ENCODE measurements around the gene ZNF524.
"Not testable (repeated sequence)": the region's sequence is repeated elsewhere in the genome, so short reads cannot be mapped to it uniquely, and the experiment has no call there.

ZNF524 gene

DNA sequence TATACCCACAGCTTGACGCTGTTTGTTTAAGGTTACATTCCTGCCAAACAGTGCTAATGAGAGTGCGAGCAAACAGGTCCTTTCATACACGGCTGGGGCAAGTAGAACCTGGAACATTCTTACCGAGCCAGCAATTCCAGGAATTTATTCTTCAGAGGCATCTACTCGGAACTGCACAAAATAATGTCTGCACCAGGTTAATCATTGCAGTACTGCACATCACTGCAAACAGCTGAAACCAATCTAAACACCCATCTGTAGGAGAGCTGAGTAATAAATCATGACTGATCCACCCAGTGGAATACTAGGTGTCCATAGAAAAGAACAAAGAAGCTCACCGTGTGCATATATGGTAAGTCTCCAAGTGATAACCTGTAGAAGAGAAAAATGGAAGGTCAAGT is 18.3 kb upstream of the ZNF524 start:
- DNase-seq, result no peak

DNA sequence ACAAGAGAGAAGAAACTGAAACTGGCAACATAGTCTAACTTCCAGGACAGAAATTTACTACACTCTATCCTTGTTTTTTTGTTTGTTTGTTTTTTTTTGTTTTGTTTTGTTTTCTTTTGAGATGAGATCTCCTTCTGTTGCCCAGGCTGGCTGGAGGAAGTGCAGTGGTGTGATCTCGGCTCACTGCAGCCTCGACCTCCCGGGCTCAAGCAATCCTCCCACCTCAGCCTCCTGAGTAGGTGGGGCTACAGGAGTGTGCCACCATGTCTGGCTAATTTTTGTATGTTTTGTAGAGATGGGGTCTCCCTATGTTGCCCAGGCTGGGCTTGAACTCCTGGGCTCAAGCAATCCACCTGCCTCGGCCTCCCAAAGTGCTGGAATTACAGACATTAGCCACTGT is 17.8 kb upstream of the ZNF524 start:
- DNase-seq, result not testable (repeated sequence)

DNA sequence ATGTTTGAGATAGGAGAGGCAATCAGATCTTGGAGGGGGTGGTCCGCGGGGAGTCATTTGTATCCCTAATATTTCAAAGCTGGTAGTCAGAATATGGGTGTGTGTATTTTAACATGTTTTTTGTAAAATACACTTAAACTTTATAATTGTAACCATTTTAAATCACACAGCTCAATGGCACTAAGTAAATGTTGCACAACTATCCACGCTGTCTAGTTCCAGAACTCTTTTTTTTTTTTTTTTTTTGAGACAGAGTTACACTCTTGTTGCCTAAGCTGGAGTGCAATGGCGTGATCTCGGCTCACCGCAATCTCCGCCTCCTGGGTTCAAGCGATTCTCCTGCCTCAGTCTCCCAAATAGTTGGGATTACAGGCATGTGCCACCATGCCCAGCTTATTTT is 16.2 kb upstream of the ZNF524 start:
- not testable (repeated sequence) for DNase-seq

DNA sequence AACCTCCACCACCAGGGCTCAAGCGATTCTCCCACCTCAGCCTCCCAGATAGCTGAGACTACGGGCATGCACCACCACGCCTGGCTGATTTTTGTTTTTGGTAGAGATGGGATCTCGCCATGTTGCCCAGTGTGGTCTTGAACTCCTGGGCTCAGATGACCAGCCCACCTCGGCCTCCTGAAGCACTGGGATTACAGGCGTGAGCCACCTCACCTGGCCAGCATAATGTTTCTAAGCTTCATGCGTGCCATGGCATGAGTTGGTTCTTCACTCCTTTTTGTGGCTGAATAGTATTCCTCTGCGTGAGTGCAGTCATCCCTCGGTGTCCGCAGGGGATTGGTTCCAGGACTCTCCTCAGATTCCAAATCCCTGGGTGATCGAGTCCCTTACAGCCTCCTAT is 15.2 kb upstream of the ZNF524 start:
- DNase-seq, result no peak

DNA sequence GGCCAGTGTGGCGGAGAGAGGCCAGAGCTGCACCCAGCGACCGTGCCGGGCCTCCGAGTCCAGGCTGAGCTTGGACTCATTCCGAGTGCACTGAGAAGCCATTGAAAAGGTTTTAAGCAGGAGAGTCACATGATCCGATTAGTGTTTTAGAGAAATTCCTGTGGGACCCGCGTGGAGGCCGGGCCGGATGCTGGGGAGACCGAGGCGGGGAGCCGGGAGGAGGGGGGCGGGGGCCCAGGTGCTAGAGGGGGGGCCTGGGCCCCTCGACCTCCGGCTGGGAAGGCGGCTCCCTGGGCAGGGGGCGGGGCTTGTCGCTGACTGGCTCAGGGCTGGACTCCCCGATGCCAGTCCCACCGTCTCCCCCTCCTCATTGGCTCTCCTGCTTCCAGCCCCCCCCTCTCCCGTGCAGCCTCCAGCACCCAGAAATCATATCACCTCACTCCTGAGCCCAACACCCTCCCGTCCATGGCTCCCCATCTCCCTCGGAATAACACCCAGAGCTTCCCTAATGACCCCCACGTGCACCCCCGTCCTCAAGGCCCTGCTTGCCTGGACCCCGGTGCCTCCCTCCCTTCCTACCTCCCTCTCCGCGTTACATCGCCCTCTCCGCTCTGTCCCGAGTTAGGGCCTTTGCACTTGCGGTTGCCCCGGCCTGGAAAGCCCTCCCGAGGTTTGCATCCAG is 14.3 kb upstream of the ZNF524 start:
- DNase-seq, result no peak

DNA sequence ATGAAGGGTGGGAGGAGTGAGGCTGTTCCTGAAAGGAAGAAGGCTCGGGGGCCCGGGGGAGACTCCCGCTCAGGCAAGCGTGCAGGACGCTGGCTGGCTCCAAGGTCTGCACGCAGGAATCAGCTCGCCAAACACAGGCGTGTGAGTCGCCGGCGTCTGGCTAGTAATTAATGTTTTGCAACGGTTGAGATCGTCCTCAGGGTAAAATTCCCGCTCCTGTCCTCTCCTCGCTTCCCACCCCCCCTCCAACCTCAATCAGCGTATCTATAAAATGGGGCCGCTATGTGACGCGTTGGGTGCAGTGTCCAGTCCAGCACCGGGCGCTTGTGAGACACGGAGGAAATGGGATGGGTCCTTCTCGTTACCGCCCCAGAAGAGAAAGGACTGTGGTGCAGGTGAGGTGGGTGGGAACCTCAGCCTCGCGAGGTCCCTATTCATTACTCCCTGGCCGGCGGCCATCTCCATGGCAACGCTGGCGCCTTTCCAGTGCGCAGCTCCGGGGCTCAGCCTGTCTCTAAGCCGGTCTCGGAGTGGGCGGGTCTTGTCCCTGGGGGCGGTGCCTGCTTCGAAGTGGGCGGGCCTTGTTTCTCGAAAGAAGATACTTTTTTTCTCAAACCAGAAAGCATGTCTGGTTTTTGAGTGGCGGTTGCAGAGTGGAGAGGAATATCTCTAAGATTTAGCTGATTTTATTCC is 13.0 kb upstream of the ZNF524 start:
- peak; percentile 88 to 94 (median 90) for DNase-seq

DNA sequence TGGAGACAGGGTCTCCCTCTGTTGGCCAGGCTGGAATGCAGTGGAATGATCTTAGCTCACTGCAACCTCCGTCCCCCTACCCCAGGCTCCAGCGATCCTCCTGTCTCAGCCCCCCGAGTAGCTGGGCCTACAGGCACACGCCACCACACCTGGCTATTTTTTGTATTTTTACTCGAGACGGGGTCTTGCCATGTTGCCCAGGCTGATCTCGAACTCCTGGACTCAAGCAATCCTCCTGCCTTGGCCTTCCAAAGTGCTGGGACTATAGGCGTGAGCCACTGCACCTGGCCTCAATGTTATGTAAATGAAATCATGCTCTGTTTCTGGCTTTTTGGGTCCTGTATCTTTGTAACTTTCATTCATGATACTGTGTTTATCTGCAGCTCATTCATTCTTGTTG is 11.3 kb upstream of the ZNF524 start:
- DNase-seq, result no peak

DNA sequence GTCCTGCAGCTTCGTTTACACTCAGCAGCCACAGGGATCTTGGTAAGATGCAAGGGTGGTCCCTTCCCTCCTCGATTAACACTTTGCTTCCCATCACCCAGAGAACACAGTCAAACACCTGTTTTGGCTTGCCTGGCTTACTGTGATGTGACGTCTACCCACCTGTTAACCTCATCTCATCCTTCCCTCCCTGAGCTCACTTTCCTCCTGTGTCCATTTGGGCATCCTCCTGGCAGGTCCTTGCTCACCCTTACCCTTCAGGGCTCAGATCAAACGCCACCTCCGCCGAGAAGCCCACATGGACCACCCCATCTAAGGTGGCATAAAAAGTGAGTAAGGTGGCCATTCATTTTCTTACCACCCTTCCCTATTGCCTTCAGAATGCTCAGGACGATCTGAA is 10.0 kb upstream of the ZNF524 start:
- DNase-seq, result no peak

DNA sequence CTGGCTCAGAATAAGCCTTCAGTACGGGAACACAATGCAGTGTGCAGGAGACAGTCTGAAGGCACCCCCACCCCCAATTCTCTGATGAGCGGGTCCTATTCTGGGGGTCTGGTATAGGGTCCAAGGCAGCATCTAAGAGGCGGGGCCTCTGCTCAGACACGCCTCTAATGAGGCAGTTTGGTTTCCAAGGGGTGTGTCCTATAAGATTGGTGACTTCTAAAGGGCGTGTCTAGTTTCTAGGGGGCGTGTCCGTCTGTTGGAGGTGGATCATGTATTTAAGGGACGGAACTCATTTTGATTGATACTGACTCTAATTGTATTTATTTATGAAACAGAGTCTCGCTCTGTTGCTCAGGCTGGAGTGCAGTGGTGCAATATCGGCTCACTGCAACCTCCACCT is 9.5 kb upstream of the ZNF524 start:
- peak in 1 of 3 donors; percentile 39 for DNase-seq

DNA sequence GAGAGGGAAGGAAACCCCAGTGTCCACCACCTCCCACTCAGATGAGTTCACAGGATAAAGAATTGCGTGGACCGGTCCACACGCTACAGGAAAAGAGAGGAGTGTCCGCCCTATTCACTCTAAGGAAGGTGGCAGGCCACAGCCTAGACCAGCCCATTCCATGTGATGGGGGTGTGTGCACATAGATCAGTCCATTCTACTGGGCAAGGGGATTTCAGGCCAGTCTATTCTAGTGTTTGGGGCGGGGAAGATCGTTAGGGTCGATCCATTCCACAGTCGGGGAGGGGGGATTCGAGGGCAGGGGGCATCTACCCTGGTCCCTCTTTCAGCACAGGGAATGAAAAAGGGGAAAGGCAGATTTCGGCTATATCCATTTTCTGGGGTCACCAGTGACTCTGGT is 8.5 kb upstream of the ZNF524 start:
- DNase-seq, result no peak

DNA sequence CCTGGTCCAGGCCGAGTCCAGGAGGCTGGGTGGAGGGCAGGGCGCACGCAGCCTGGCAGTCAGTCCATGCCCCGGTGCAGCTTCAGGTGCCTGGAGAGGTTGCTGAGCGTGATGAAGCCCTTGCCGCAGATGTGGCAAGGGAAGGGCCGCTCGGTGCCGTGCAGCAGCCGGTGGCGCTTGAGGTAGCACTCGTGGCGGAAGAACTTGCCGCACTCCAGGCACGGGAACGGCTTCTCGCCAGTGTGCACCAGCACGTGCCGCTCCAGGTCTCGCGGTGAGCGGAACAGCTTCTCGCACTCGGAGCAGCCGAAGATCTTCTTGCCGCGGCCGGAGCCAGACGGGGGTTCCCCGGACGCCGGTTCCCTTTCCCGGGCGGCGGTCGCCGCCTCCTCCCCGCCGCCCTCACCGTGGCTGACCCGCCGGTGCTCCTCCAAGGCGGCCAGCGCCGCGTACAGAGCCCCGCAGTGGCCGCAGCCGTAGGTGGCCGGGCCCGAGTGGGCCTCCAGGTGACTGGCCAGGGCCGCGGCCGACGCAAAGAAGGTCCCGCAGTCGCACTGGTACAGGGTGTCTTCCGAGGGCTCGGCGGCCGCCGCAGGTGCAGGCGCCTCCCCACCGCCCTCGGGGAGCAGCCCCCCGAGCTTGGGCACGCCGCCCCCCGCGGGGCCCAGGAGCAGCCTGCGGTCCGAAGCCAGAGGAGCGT is 7.5 kb upstream of the ZNF524 start:
- no peak for DNase-seq

DNA sequence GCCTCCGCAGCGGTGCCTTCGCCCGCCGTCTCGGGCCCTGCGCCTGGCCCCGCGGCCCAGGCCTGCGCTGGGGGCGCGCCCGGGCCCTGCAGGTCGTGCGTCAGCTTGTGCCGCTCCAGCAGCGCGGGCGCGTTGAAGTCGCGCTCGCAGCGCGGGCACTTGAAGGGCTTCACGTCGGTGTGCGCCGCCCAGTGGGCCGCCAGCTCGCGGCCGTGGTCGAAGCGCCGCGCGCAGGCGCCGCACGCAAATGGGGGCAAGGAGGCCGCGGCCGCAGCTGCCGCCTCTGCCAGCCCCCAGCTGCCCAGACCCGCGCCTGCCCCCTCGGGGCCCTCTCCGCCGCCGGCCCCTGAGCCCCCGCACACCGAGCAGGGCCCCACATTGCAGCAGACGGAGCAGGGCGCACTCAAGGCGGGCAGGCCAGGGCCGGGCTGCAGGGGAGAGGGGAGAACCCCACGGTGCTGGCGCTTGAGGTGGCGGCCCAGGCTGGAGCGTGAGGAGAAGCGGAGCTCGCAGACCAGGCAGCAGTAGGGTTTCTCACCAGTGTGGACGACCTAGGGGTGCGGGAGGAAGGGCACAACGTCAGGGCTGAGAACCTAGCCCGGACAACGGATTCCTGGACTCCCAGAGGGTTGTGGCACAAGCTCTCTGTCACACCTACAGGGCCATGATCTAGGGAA is 6.9 kb upstream of the ZNF524 start:
- no peak for DNase-seq

DNA sequence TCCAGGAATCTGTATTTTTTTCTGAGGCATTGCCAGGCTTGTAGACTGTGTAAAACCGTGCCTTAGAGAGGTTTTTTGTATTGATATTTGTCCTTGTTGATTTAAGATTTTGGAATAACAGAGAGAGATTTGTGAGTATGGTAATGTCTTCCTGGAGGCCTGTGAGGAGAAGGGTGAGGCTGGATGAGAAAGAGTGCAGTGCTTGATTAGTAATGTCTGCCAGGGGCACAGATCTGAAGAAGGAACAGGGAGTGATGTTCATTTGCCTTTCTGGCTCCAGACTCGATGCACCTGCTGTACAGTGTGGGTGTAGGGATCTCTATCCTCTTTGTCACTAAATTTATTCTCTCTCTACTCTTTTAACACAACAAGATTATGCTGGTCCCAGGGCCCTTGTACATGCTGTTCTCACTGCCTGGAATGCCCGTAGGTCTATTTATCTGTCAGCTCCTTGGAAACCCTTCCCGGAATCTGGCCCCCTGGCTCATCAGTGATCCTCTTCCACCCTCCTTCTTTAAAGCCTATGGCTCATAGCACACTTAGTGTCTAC is 5.0 kb upstream of the ZNF524 start:
- no peak for DNase-seq

DNA sequence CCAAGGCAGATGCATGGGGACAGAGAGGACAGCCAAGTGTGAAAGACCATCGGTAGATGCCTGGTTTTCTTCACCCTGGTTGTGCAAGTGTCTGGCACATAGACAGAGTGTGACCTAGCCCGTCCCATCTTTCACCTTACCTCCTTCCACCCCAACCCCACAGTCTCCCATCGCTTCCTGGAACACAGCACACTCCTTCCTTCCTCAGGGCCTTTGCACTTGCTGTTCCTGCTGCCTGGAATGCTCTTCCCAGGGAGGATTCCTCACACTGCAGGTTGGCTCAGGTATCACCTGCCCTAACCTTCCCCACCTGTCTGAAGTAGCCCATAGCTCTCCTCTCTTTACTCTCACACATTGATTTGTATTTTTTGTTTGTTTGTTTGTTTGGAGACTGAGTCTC is 3.8 kb upstream of the ZNF524 start:
- no peak for DNase-seq

DNA sequence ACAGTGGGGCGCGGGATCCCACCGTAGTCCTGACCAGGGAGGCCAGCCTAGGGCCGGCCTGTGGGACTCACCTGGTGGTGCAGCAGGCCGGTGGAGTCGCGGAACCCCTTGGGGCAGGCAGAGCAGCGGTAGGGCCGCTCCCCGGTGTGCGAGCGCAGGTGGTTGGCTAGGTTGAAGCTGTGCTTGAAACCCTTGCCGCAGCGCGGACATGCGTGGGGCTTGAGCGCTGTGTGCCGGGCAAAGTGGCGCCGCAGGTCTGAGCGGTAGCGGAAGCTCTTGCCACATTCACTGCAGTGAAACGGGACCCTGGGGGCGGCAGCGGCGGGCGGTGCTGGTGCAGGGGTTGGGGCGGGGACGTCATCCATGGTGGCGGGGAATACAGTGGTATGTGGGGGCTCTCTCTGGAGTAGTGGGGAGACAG is 2.6 kb upstream of the ZNF524 start:
- no peak for DNase-seq

DNA sequence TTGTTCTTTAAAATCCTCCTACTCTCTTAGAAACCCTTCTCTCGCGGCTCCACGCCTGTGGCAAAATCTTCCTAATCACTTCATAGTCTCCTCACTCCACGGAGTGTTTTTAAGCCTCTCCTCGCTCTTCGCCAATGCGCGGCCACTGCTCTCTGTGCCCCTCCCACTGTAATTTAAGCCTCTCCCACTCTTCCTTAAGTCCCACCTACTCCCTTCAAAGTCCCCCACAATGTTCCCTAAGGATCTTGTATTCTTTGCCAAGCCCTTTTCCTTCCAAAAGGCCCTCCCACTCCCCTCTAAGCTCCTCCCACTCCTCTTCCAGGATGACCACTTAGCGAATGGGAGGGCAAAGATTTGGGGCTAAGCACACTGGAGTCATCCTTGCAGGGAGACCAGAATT is 2.1 kb upstream of the ZNF524 start:
- DNase-seq, result no peak

DNA sequence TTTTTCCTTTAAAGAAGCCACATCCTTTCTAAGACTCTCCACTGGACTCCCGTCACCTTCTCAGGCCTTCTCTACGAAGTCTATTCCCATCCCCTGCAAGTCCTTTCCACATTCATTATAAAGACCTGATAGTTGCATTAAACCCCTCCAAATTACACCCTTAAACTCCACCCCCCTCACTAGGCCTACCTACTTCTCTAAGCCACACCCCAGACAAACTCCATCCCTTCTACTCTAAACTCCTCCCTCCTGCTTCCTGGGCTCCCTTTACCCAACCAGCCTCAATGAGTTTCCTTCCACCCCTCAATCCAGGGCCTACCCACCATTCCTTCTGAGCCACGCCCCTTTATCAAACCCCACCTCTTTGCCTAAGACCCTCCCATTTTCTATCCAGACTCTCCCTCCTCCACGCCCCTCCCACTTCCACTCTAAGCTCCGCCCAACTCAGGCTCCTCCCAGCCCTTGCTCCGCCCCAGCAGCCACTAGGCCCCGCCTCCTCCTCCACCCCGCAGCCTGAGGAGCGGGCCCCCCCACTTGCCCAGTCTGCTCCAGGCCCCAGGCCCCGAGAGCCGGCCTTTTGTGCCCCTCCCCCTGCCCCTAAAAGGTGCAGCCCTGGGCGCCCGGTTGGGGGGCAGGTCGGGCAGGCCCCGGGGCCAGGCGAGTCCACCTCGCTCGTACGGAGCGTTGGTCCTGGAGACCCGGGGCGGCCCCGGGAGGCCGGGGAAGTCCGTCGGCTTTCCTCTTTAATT is 1.2 kb upstream of the ZNF524 start:
- peak; percentile 95 to 98 (median 98) for DNase-seq

DNA sequence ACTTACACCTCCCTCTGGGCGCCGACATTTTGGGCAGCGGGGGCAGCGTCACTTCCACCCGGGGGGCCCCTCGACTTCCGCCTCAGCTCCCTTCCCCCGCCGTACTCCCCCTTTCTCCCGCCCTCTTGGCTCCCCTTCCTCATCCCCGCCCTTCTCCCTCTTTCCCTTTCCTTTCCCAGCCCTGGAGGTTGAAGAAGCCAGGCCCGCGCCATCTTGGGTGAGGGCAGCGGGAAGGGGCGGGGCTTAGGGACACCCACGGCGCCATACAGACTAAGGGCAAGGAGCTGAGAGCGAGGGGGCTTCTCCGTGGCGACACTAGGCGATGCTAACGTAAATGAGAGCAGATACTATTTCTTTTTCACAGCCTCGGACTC is 633 bp upstream of the ZNF524 start, which contains the start of gene FIZ1:
FIZ1 (minus strand) TSS at position 50 of the 374 bp plus-strand sequence. CDS start 1,652 bp downstream, outside the sequence.
- peak; percentile 98 to 99 (median 99) for DNase-seq

DNA sequence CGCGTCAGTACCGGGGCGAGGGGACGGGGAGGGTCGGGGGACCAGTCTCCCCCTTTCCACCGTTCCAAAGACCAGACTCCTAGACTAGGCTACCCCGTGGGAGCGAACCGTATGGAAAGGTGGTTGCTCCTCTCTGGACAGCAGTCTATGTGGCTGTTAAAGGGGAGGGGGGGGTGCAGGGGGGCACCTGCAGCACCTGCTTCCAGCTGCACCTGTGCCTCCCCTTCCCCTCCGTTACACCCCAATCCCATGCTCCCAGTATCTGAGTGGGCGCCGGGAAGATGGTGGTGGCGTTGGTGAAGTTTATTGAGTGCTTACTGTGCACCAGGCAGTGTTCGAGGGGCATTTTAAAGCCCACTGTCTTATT is 557 bp downstream of the ZNF524 start:
- no peak for DNase-seq

DNA sequence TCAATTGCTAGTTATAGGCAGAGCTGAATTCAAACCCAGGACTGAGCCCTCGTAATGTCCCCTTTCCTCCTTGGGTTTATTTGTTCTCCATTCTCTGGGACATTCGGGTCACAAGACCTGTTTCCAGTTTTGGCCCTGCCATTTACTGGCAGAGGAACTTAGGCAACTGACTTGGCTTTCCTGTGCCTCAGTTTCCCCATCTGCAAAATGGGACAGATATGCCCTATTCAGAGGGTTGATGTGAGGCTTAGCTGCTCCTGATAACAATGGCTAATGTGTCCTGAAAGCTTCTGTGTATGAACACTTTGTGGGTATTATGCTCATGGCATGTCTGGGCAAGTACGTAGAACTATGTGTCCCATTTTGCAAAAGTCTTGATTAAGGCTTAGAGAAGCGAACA is 996 bp downstream of the ZNF524 start:
- DNase-seq, result peak in 1 of 3 donors; percentile 33

DNA sequence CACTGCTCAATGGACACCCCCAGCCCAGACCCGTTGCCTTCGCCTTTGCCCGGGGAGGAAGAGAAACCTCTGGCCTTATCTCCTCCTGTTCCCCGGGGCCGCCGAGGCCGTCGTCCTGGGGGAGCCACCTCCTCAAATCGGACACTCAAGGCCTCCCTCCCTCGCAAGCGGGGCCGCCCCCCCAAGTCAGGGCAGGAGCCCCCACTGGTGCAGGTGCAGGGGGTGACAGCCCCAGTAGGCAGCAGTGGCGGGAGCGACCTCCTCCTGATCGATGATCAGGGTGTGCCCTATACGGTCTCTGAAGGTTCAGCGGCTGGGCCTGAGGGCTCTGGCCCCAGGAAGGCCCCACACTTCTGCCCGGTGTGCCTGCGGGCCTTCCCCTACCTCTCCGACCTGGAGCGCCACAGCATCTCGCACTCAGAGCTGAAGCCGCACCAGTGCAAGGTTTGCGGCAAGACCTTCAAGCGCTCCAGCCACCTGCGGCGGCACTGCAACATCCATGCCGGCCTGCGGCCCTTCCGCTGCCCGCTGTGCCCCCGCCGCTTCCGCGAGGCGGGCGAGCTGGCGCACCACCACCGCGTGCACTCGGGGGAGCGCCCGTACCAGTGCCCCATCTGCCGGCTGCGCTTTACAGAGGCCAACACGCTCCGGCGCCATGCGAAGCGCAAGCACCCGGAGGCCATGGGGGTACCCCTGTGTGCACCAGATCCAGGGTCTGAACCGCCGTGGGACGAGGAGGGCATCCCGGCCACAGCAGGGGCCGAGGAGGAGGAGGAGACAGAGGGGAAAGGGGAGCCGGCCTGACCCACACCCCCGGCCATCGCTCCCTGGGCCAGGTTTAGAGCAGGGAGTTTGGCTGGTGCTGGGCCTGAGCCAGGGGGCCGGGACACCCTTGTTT is 2.3 kb downstream of the ZNF524 start:
- DNase-seq, result no peak

Data from suppressor macrophage treated with lipopolysaccharide for 1 hour (primary cell).